T-helper 1 cell treated with Interleukin-12 subunit alpha and Interleukin-12 subunit beta and Interleukin-4 antibody, amounts not matched to agents 30 μg/mL and 1 μg/mL, for 36 hours (primary cell): ENCODE measurements around the gene RNASE8.

Source experiments
- H3K27ac Mint-ChIP-seq: one replicate; pipeline ENCODE4 v1.8.0; 2021; ENCODE audit warnings: mild to moderate bottlenecking, mixed read lengths
- H3K27me3 Mint-ChIP-seq: one replicate; pipeline ENCODE4 v1.8.0; 2021; ENCODE audit warnings: low read depth, mixed read lengths
- H3K36me3 Mint-ChIP-seq: one replicate; pipeline ENCODE4 v1.8.0; 2021; ENCODE audit warnings: low read depth, mixed read lengths
- H3K4me1 Mint-ChIP-seq: one replicate; pipeline ENCODE4 v1.8.0; 2021; ENCODE audit warnings: low read depth, mixed read lengths
- H3K4me3 Mint-ChIP-seq: one replicate; pipeline ENCODE4 v1.8.0; 2021; ENCODE audit warnings: mild to moderate bottlenecking, moderate library complexity, mixed read lengths
- H3K9me3 Mint-ChIP-seq: one replicate; pipeline ENCODE4 v1.8.0; 2021; ENCODE audit warnings: mixed read lengths

Gene RNASE8

GRCh38 chr14:21093769-21094681 is 36.4 kb downstream of the RNASE8 start:
- Mint-ChIP-seq H3K9me3 (no peaks in the 10 kb centered on the region), H3K36me3 (peaks cover 1% of the 10 kb centered on the region), H3K27me3 (peaks cover 9% of the 10 kb centered on the region), H3K4me3 (no peak overlapping the region), H3K27ac (no peak overlapping the region), H3K4me1 (peaks cover 5% of the 10 kb centered on the region)

- Mint-ChIP-seq H3K4me1 (peaks cover 11% of the 10 kb centered on the region), H3K9me3 (no peaks in the 10 kb centered on the region), H3K36me3 (peaks cover 1% of the 10 kb centered on the region), H3K4me3 (no peak overlapping the region), H3K27me3 (peaks cover 17% of the 10 kb centered on the region), H3K27ac (no peak overlapping the region)
Observed at GRCh38 chr14:21095430-21096205, 38.0 kb downstream of the RNASE8 start.

- peaks cover 1% of the 10 kb centered on the region for H3K36me3 Mint-ChIP-seq
- no peak overlapping the region for H3K27ac Mint-ChIP-seq
- H3K4me3 Mint-ChIP-seq, result no peak overlapping the region
- H3K27me3 Mint-ChIP-seq, result peaks cover 19% of the 10 kb centered on the region
- H3K4me1 Mint-ChIP-seq, result peaks cover 11% of the 10 kb centered on the region
- no peaks in the 10 kb centered on the region for H3K9me3 Mint-ChIP-seq
Observed at GRCh38 chr14:21096438-21096837, 38.8 kb downstream of the RNASE8 start.

- H3K4me3 Mint-ChIP-seq, result peak overlapping the region; percentile 77
- H3K27me3 Mint-ChIP-seq, result peaks cover 19% of the 10 kb centered on the region
- peaks cover 16% of the 10 kb centered on the region for H3K4me1 Mint-ChIP-seq
- no peaks in the 10 kb centered on the region for H3K9me3 Mint-ChIP-seq
- H3K27ac Mint-ChIP-seq, result peak overlapping the region; percentile 3
- peaks cover 1% of the 10 kb centered on the region for H3K36me3 Mint-ChIP-seq
Observed at GRCh38 chr14:21096978-21097635, 39.5 kb downstream of the RNASE8 start.

GRCh38 chr14:21097636-21098075 is 40.0 kb downstream of the RNASE8 start:
- Mint-ChIP-seq H3K4me3 (peak overlapping the region; percentile 77), H3K4me1 (peaks cover 21% of the 10 kb centered on the region), H3K36me3 (no peaks in the 10 kb centered on the region), H3K27ac (no peak overlapping the region), H3K9me3 (no peaks in the 10 kb centered on the region), H3K27me3 (peaks cover 19% of the 10 kb centered on the region)

- H3K27me3 Mint-ChIP-seq, result peaks cover 19% of the 10 kb centered on the region
- H3K27ac Mint-ChIP-seq, result peak within 1 kb of the TSS; percentile 51
- H3K36me3 Mint-ChIP-seq, result no peaks in the 10 kb centered on the region
Observed at GRCh38 chr14:21098076-21098891, 40.7 kb downstream of the RNASE8 start, which contains the start of gene ZNF219. TSS of gene ZNF219 (minus strand) at chr14:21098655. CDS start at chr14:21093591, 5,064 bp downstream.

GRCh38 chr14:21098892-21099595 is 41.4 kb downstream of the RNASE8 start:
- peak overlapping the region; percentile 51 for H3K27ac Mint-ChIP-seq
- H3K4me3 Mint-ChIP-seq, result peak overlapping the region; percentile 83
- H3K36me3 Mint-ChIP-seq, result no peaks in the 10 kb centered on the region
- peaks cover 14% of the 10 kb centered on the region for H3K27me3 Mint-ChIP-seq
- peaks cover 25% of the 10 kb centered on the region for H3K4me1 Mint-ChIP-seq
- no peaks in the 10 kb centered on the region for H3K9me3 Mint-ChIP-seq

More at GRCh38 chr14:21098076-21098891, 40.7 kb downstream of the RNASE8 start, which contains the start of gene ZNF219:
- Mint-ChIP-seq H3K4me3 (peak within 1 kb of the TSS; percentile 83), H3K9me3 (no peaks in the 10 kb centered on the region), H3K4me1 (peaks cover 23% of the 10 kb centered on the region)

- H3K27me3 Mint-ChIP-seq, result peaks cover 14% of the 10 kb centered on the region
- H3K27ac Mint-ChIP-seq, result no peak overlapping the region
- peaks cover 28% of the 10 kb centered on the region for H3K4me1 Mint-ChIP-seq
- no peaks in the 10 kb centered on the region for H3K36me3 Mint-ChIP-seq
- no peaks in the 10 kb centered on the region for H3K9me3 Mint-ChIP-seq
- H3K4me3 Mint-ChIP-seq, result peak overlapping the region; percentile 83
Observed at GRCh38 chr14:21099596-21099985, 42.0 kb downstream of the RNASE8 start.

- H3K9me3 Mint-ChIP-seq, result no peaks in the 10 kb centered on the region
- no peak within 1 kb of the TSS for H3K4me3 Mint-ChIP-seq
- H3K27ac Mint-ChIP-seq, result peak within 1 kb of the TSS; percentile 81
- H3K27me3 Mint-ChIP-seq, result peaks cover 14% of the 10 kb centered on the region
- peaks cover 34% of the 10 kb centered on the region for H3K4me1 Mint-ChIP-seq
- H3K36me3 Mint-ChIP-seq, result no peaks in the 10 kb centered on the region
Observed at GRCh38 chr14:21100931-21101330, 43.3 kb downstream of the RNASE8 start, which contains the start of gene TMEM253. TSS of gene TMEM253 (plus strand) at chr14:21101066. CDS start at chr14:21101344, 278 bp downstream.

- Mint-ChIP-seq H3K27me3 (peaks cover 14% of the 10 kb centered on the region), H3K4me3 (peak overlapping the region; percentile 94), H3K27ac (peak overlapping the region; percentile 81), H3K9me3 (no peaks in the 10 kb centered on the region), H3K4me1 (peaks cover 37% of the 10 kb centered on the region), H3K36me3 (no peaks in the 10 kb centered on the region)
Observed at GRCh38 chr14:21101802-21102413, 44.3 kb downstream of the RNASE8 start.

GRCh38 chr14:21102521-21103410 is 45.1 kb downstream of the RNASE8 start:
- Mint-ChIP-seq H3K4me3 (peak overlapping the region; percentile 94), H3K4me1 (peaks cover 38% of the 10 kb centered on the region), H3K27ac (peak overlapping the region; percentile 88), H3K27me3 (peaks cover 14% of the 10 kb centered on the region), H3K9me3 (no peaks in the 10 kb centered on the region), H3K36me3 (no peaks in the 10 kb centered on the region)

GRCh38 chr14:21103411-21103709 is 45.7 kb downstream of the RNASE8 start:
- Mint-ChIP-seq H3K4me3 (peak overlapping the region; percentile 94), H3K27ac (peak overlapping the region; percentile 88), H3K27me3 (peaks cover 14% of the 10 kb centered on the region), H3K9me3 (no peaks in the 10 kb centered on the region), H3K36me3 (no peaks in the 10 kb centered on the region), H3K4me1 (peaks cover 38% of the 10 kb centered on the region)
